H1 (cell line): Measurements from ENCODE around the gene FAM53B. TPM values are rescaled to one million over a fixed set of nuclear protein-coding genes. Genes with fewer than 3 reads are reported as not detected.

Source experiments
- CTCF ChIA-PET: fragments of 300-600 bp; sonication (Branson Sonifier 250); formaldehyde crosslinking; loops from one replicate; lab custom pipeline; 2021; ENCODE audit not compliant: partially characterized antibody; lab: Charles Lee
- POLR2A ChIA-PET: fragments of 300-600 bp; sonication (Branson Sonifier 250); formaldehyde crosslinking; loops from one replicate; lab custom pipeline; 2021; ENCODE audit warnings: inconsistent platforms; ENCODE audit not compliant: partially characterized antibody; lab: Charles Lee
- DNase-seq, 2 experiments: peaks; one replicate each; pipeline versions ENCODE4 v3.0.0 to v3.0.0-alpha.2; 2010 to 2022; ENCODE audit warnings: low spot score in 2 of 2, low read depth in 1 of 2, mixed read lengths in 1 of 2
- FAIRE-seq: peaks from 2 replicates; lab custom pipeline; 2011; peaks lifted over from hg19 to GRCh38; lab: Jason Lieb, UNC
- H2AFZ ChIP-seq: 2 replicates; pipeline ENCODE4 v1.8.1; 2012; ENCODE audit warnings: low read length, inconsistent platforms
- H2AK5ac ChIP-seq: 2 replicates; pipeline ENCODE4 v1.6.1; 2013; ENCODE audit warnings: low read depth, low read length
- H2BK120ac ChIP-seq: replicated peaks from 2 replicates; pipeline ENCODE3; 2013; ENCODE audit warnings: low read depth, low read length, inconsistent platforms
- H2BK12ac ChIP-seq: 2 replicates; pipeline ENCODE4 v1.6.1; 2013; ENCODE audit warnings: low read depth, low read length
- H2BK15ac ChIP-seq: 2 replicates; pipeline ENCODE4 v1.6.1; 2013; ENCODE audit warnings: low read length
- H2BK20ac ChIP-seq: 2 replicates; pipeline ENCODE4 v1.6.1; 2013; ENCODE audit warnings: low read length
- H2BK5ac ChIP-seq: 2 replicates; pipeline ENCODE4 v1.6.1; 2013; ENCODE audit warnings: low read depth, low read length
- H3K14ac ChIP-seq: 2 replicates; pipeline ENCODE4 v1.6.1; 2013; ENCODE audit warnings: inconsistent platforms; ENCODE audit not compliant: insufficient read length
- H3K18ac ChIP-seq: 2 replicates; pipeline ENCODE4 v1.6.1; 2013; ENCODE audit warnings: low read length; ENCODE audit errors: extremely low read depth
- H3K23ac ChIP-seq: 2 replicates; pipeline ENCODE4 v1.6.1; 2013; ENCODE audit warnings: inconsistent platforms; ENCODE audit not compliant: insufficient read length
- H3K23me2 ChIP-seq: 2 replicates; pipeline ENCODE4 v1.6.1; 2013; ENCODE audit warnings: low read depth, low read length
- H3K27ac ChIP-seq: 2 replicates; pipeline ENCODE4 v1.6.1; 2011; ENCODE audit warnings: low read depth, low read length, inconsistent platforms
- H3K27me3 ChIP-seq, 4 experiments: replicated peaks in 1 of 4; 1 replicate in 1 of 4; 2 replicates in 3 of 4; pipeline versions ENCODE4 v1.6.1 to v1.8.1; 2011 to 2013; ENCODE audit warnings: low read length in 3 of 4, mild to moderate bottlenecking in 3 of 4, inconsistent platforms in 2 of 4, mixed read lengths in 2 of 4, moderate library complexity in 1 of 4; ENCODE audit not compliant: control insufficient read depth in 3 of 4, insufficient read depth in 3 of 4; ENCODE audit errors: extremely low read depth in 1 of 4
- H3K36me3 ChIP-seq, 4 experiments: 2 replicates each; pipeline versions ENCODE4 v1.6.1 to v1.8.1; 2011 to 2013; ENCODE audit warnings: mild to moderate bottlenecking in 4 of 4, low read length in 3 of 4, moderate library complexity in 2 of 4, control low read depth in 1 of 4, inconsistent platforms in 1 of 4; ENCODE audit not compliant: insufficient read depth in 4 of 4, control insufficient read depth in 2 of 4
- H3K4ac ChIP-seq: replicated peaks from 2 replicates; pipeline ENCODE3; 2013; ENCODE audit warnings: low read length, low read depth, mixed read lengths, inconsistent platforms; ENCODE audit not compliant: insufficient read length
- H3K4me1 ChIP-seq, 4 experiments: replicated peaks in 1 of 4; 1 replicate in 1 of 4; 2 replicates in 3 of 4; pipeline versions ENCODE4 v1.6.1 to v1.8.1; 2011 to 2013; ENCODE audit warnings: low read length in 3 of 4, inconsistent platforms in 2 of 4, mixed read lengths in 1 of 4; ENCODE audit not compliant: insufficient read depth in 4 of 4, control insufficient read depth in 3 of 4
- H3K4me2 ChIP-seq, 2 experiments: 2 replicates each; pipeline versions ENCODE4 v1.6.1 to v1.8.1; 2011 to 2013; ENCODE audit warnings: low read depth in 2 of 2, low read length in 2 of 2, control low read depth in 1 of 2, inconsistent platforms in 1 of 2, mild to moderate bottlenecking in 1 of 2; ENCODE audit not compliant: insufficient read depth in 1 of 2
- H3K4me3 ChIP-seq, 4 experiments: fragments of 200-600, 300-600 bp in 1 of 4; sonication (generic), shearing (Covaris generic), sonication (Bioruptor Twin) in 1 of 4; 2 replicates each; pipeline versions ENCODE4 v1.5.1 to v1.8.1; 2011 to 2016; ENCODE audit warnings: low read length in 4 of 4, low read depth in 3 of 4, control low read depth in 2 of 4, inconsistent platforms in 2 of 4, mild to moderate bottlenecking in 2 of 4, mixed read lengths in 1 of 4, moderate library complexity in 1 of 4; ENCODE audit not compliant: insufficient read depth in 2 of 4; ENCODE audit errors: extremely low read depth in 1 of 4
- H3K56ac ChIP-seq: replicated peaks from 2 replicates; pipeline ENCODE3; 2013; ENCODE audit warnings: low read depth, mild to moderate bottlenecking, mixed read lengths, low read length, inconsistent platforms; ENCODE audit not compliant: insufficient read length
- H3K79me1 ChIP-seq: 2 replicates; pipeline ENCODE4 v1.6.1; 2013; ENCODE audit warnings: low read depth, low read length, control low read depth
- H3K79me2 ChIP-seq, 2 experiments: 2 replicates each; pipeline versions ENCODE4 v1.6.1 to v1.8.1; 2012 to 2013; ENCODE audit warnings: low read length in 2 of 2, mild to moderate bottlenecking in 2 of 2, inconsistent platforms in 1 of 2; ENCODE audit not compliant: insufficient read depth in 2 of 2, control insufficient read depth in 1 of 2
- H3K9ac ChIP-seq, 4 experiments: replicated peaks in 1 of 4; 1 replicate in 1 of 4; 2 replicates in 3 of 4; pipeline versions ENCODE4 v1.6.1 to v1.8.1; 2011 to 2013; ENCODE audit warnings: low read depth in 3 of 4, low read length in 3 of 4, control low read depth in 2 of 4, mild to moderate bottlenecking in 2 of 4, moderate library complexity in 2 of 4, inconsistent platforms in 1 of 4; ENCODE audit errors: extremely low read depth in 1 of 4
- H3K9me3 ChIP-seq, 2 experiments: 2 replicates each; pipeline versions ENCODE4 v1.6.1 to v1.8.1; 2012 to 2013; ENCODE audit warnings: mild to moderate bottlenecking in 2 of 2, moderate library complexity in 2 of 2, control low read depth in 1 of 2, inconsistent platforms in 1 of 2, low read depth in 1 of 2, low read length in 1 of 2, mixed read lengths in 1 of 2; ENCODE audit not compliant: insufficient read depth in 2 of 2
- H4K20me1 ChIP-seq, 2 experiments: replicated peaks in 1 of 2; 2 replicates each; pipeline versions ENCODE3 to v1.8.1; 2011 to 2013; ENCODE audit warnings: inconsistent platforms in 2 of 2, low read length in 2 of 2, mild to moderate bottlenecking in 1 of 2; ENCODE audit not compliant: insufficient read depth in 2 of 2, control insufficient read depth in 1 of 2
- H4K5ac ChIP-seq: 2 replicates; pipeline ENCODE4 v1.6.1; 2013; ENCODE audit warnings: low read length, low read depth, mixed read lengths, inconsistent platforms; ENCODE audit not compliant: insufficient read length
- H4K8ac ChIP-seq: 2 replicates; pipeline ENCODE4 v1.8.0; 2013; ENCODE audit warnings: mild to moderate bottlenecking, moderate library complexity, low read length, inconsistent platforms; ENCODE audit not compliant: insufficient read depth; ENCODE audit errors: extremely low read depth
- H4K91ac ChIP-seq: replicated peaks from 2 replicates; pipeline ENCODE3; 2013; ENCODE audit warnings: low read length, mixed read lengths, inconsistent platforms; ENCODE audit not compliant: insufficient read length
- BACH1 ChIP-seq: IDR thresholded peaks from 2 replicates; pipeline ENCODE4 v1.6.1; 2012; ENCODE audit warnings: low read length, improper control_type of control experiment
- BRCA1 ChIP-seq: IDR thresholded peaks from 2 replicates; pipeline ENCODE4 v1.6.1; 2012; ENCODE audit warnings: low read depth, low read length, improper control_type of control experiment
- CTCF ChIP-seq, 3 experiments: IDR thresholded peaks; 1 replicate in 2 of 3; 2 replicates in 1 of 3; pipeline versions ENCODE4 v1.5.1 to v1.6.1; 2011; ENCODE audit warnings: low read length in 3 of 3, mild to moderate bottlenecking in 3 of 3, inconsistent platforms in 2 of 3, low read depth in 1 of 3, moderate library complexity in 1 of 3; ENCODE audit not compliant: insufficient read depth in 1 of 3; ENCODE audit errors: control extremely low read depth in 1 of 3
- HDAC2 ChIP-seq, 2 experiments: fragments of 300-600 bp in 1 of 2; sonication (generic) in 1 of 2; IDR thresholded peaks; 2 replicates each; pipeline ENCODE4 v1.6.1; 2011 to 2012; ENCODE audit warnings: low read depth in 2 of 2, low read length in 2 of 2, mild to moderate bottlenecking in 2 of 2, moderate library complexity in 2 of 2, borderline replicate concordance in 1 of 2, inconsistent platforms in 1 of 2
- JUN ChIP-seq: IDR thresholded peaks from 2 replicates; pipeline ENCODE4 v1.6.1; 2011; ENCODE audit warnings: low read depth, mild to moderate bottlenecking, improper control_type of control experiment, low read length
- KDM4A ChIP-seq: IDR thresholded peaks from one replicate; pipeline ENCODE4 v1.7.1; 2012; ENCODE audit warnings: low read depth, mild to moderate bottlenecking, moderate library complexity, low read length, inconsistent platforms; ENCODE audit not compliant: severe bottlenecking
- NANOG ChIP-seq: IDR thresholded peaks from 2 replicates; pipeline ENCODE4 v1.6.1; 2011; ENCODE audit warnings: low read length, low read depth, mild to moderate bottlenecking, inconsistent platforms; ENCODE audit not compliant: insufficient read depth, poor library complexity, severe bottlenecking
- PHF8 ChIP-seq: fragments of 200-600 bp; sonication (generic); conservative IDR thresholded peaks from 2 replicates; pipeline ENCODE4 v1.7.1; 2012; ENCODE audit warnings: low read depth, mild to moderate bottlenecking, inconsistent platforms, low read length, moderate library complexity
- RAD21 ChIP-seq, 2 experiments: IDR thresholded peaks in 1 of 2; conservative IDR thresholded peaks in 1 of 2; 2 replicates each; pipeline ENCODE4 v1.6.1; 2011; ENCODE audit warnings: low read depth in 2 of 2, low read length in 2 of 2, improper control_type of control experiment in 1 of 2, inconsistent platforms in 1 of 2, mild to moderate bottlenecking in 1 of 2, moderate library complexity in 1 of 2
- WGBS, 2 experiments: shearing (Covaris generic) in 1 of 2; methylation state at CpG; one replicate each; pipeline versions ENCODE4 v1.1.6 to v1.1.7; 2013 to 2015; ENCODE audit warnings: low lambda C conversion rate in 2 of 2, mixed read lengths in 2 of 2, inconsistent platforms in 1 of 2, low coverage in 1 of 2, missing lambda C conversion rate in 1 of 2; ENCODE audit not compliant: insufficient replicate concordance in 2 of 2, insufficient coverage in 1 of 2, insufficient read length in 1 of 2; ENCODE audit errors: extremely low coverage in 1 of 2, missing lambda C conversion rate in 1 of 2; 5-methylcytosine and 5-hydroxymethylcytosine counted together
- polyA plus RNA-seq, 7 experiments: library from polyadenylated mRNA; depleted of rRNA in 3 of 7; stranded (reverse) in 5 of 7; unstranded in 2 of 7; fragments of >200 nt in 5 of 7; fragments of 200-250 nt in 2 of 7; gene quantifications; 1 replicate in 5 of 7; 2 replicates in 1 of 7; 4 replicates in 1 of 7; pipeline versions ENCODE4 v1.2.1 to v1.2.3, GENCODE V29; 2011 to 2013; ENCODE audit warnings: missing spikeins in 2 of 7, mixed read lengths in 2 of 7
- total RNA-seq: library from RNA; stranded (reverse); fragmentation: NEBNext Ultra II Directional; extraction: Animal tissue kit (Norgen Biotek cat#: 25700); gene quantifications from 2 replicates; pipeline ENCODE4 v1.2.1, GENCODE V29; 2021

Gene FAM53B
- total and polyA plus RNA-seq, 2 of the 8 experiments (the other 6 are each of a cell fraction or from before 2014, with no cell fraction given) = 5.3 to 14.4 TPM

- Histone ChIP-seq H2BK120ac (no peak overlapping the region), H3K36me3 (no peaks in the 10 kb centered on the region), H3K4me1 (no peaks in the 10 kb centered on the region), H4K20me1 (peaks cover 2 to 7% of the 10 kb centered on the region in 2 experiments), H2BK5ac (no peak overlapping the region; the same call in 1 of the 2 replicates), H4K5ac (no peak overlapping the region), H3K4me3 (no peak overlapping the region), H2BK20ac (no peak overlapping the region), H4K91ac (no peak overlapping the region), H3K23ac (no peak overlapping the region), H3K27me3 (no peaks in the 10 kb centered on the region), H3K4me2 (no peak overlapping the region), H3K14ac (no peak overlapping the region), H4K8ac (no peak overlapping the region), H3K27ac (no peak overlapping the region), H3K9ac (no peak overlapping the region), H2AFZ (no peak overlapping the region), H3K79me2 (no peaks in the 10 kb centered on the region), H3K18ac (no peak overlapping the region; the same call in 1 of the 2 replicates), H3K9me3 (0 out of 4 replicates have a peak, but pooled peaks cover 0 to 7% of the 10 kb centered on the region in 2 experiments), H3K23me2 (no peaks in the 10 kb centered on the region), H3K56ac (no peak overlapping the region), H2BK12ac (no peak overlapping the region), H3K4ac (no peak overlapping the region), H2BK15ac (no peak overlapping the region), H2AK5ac (no peak overlapping the region), H3K79me1 (no peaks in the 10 kb centered on the region; the same call in 1 of the 2 replicates)
- DNase-seq (no peak), FAIRE-seq (no peak)
- CTCF ChIA-PET = interaction anchor here (0.5 to 1.9 kb wide), 7 partner anchors 8 to 179 kb away, joined by 3 to 5 read pairs (median 3); no protein-coding TSS in a partner anchor
- POLR2A ChIA-PET = no interaction called here
- 91% methylated on average over 16 of the region's 16 CpGs; no CpG with 5 or more reads in 1 of the 2 experiments for WGBS, 2 experiments
- TF ChIP-seq BRCA1 (no peak), HDAC2 (IDR thresholded peaks at IDR 0.05; ENCODE audit: borderline replicate concordance in 1 of 2, low read depth in 2 of 2, low read length in 2 of 2) (no peak), NANOG (no peak), KDM4A (no peak), CTCF (IDR thresholded peaks at IDR 0.05; ENCODE audit: control extremely low read depth in 1 of 3, insufficient read depth in 1 of 3, low read depth in 1 of 3, low read length in 3 of 3) (no peak), PHF8 (no peak), BACH1 (no peak), JUN (no peak), RAD21 (IDR thresholded peaks at IDR 0.05 in 1 of 2, conservative IDR thresholded peaks at IDR 0.05 in 1 of 2; ENCODE audit: low read depth in 2 of 2, low read length in 2 of 2) (no peak)
Measured at GRCh38 chr10:124579011-124579399, 165.2 kb downstream of the FAM53B start.
